BE2C (cell line): ENCODE data around the gene APOB.

ENCODE experiments used
- DNase-seq: peaks from one replicate; pipeline ENCODE4 v3.0.0-alpha.2; 2020
- H3K27me3 ChIP-seq: fragments of 250-450 bp; sonication (Bioruptor Pico); 2 replicates; pipeline ENCODE4 v1.5.1; 2020; ENCODE audit warnings: mild to moderate bottlenecking
- H3K36me3 ChIP-seq: fragments of 250-450 bp; sonication (Bioruptor Pico); 2 replicates; pipeline ENCODE4 v1.5.1; 2020; ENCODE audit warnings: mild to moderate bottlenecking
- H3K4me1 ChIP-seq: fragments of 250-450 bp; sonication (Bioruptor Pico); 2 replicates; pipeline ENCODE4 v1.5.1; 2020
- H3K4me3 ChIP-seq: 2 replicates; pipeline ENCODE4 v1.5.1; 2011; ENCODE audit warnings: low read depth, low read length
- H3K9me3 ChIP-seq: fragments of 250-450 bp; sonication (Bioruptor Pico); 2 replicates; pipeline ENCODE4 v1.5.1; 2020
- CTCF ChIP-seq: IDR thresholded peaks from 2 replicates; pipeline ENCODE4 v1.5.1; 2012; ENCODE audit warnings: mild to moderate bottlenecking, low read depth, low read length

APOB gene

GRCh38 chr2:21010813-21011439 lies 32.9 kb downstream of the APOB start:
- no peak for DNase-seq

GRCh38 chr2:21009662-21010225 lies 34.1 kb downstream of the APOB start:
- H3K9me3 ChIP-seq: no peaks in the 10 kb centered on the region
- no peaks in the 10 kb centered on the region for H3K4me1 ChIP-seq
- TF ChIP-seq CTCF: no peak
- no peak for DNase-seq
- H3K27me3 ChIP-seq: peaks cover 5% of the 10 kb centered on the region; the same call in 1 of the 2 replicates
- no peak overlapping the region for H3K4me3 ChIP-seq
- H3K36me3 ChIP-seq: no peaks in the 10 kb centered on the region

More at GRCh38 chr2:21010813-21011439, 32.9 kb downstream of the APOB start:
- no peaks in the 10 kb centered on the region for H3K9me3 ChIP-seq
- no peaks in the 10 kb centered on the region; the same call in 1 of the 2 replicates for H3K27me3 ChIP-seq
- no peak for TF ChIP-seq CTCF
- H3K4me1 ChIP-seq: no peaks in the 10 kb centered on the region
- no peaks in the 10 kb centered on the region for H3K36me3 ChIP-seq
- no peak overlapping the region for H3K4me3 ChIP-seq

- Histone ChIP-seq H3K4me3 (no peak overlapping the region), H3K9me3 (no peaks in the 10 kb centered on the region), H3K4me1 (no peaks in the 10 kb centered on the region), H3K27me3 (peaks cover 9% of the 10 kb centered on the region; the same call in 1 of the 2 replicates), H3K36me3 (no peaks in the 10 kb centered on the region)
- no peak for TF ChIP-seq CTCF
- DNase-seq: no peak
These were observed 34.8 kb downstream of the APOB start for GRCh38 chr2:21008790-21009661.

- no peaks in the 10 kb centered on the region for H3K36me3 ChIP-seq
- no peak overlapping the region for H3K4me3 ChIP-seq
- no peaks in the 10 kb centered on the region for H3K4me1 ChIP-seq
- no peak for DNase-seq
- peaks cover 9% of the 10 kb centered on the region; the same call in 1 of the 2 replicates for H3K27me3 ChIP-seq
- TF ChIP-seq CTCF: no peak
- H3K9me3 ChIP-seq: no peaks in the 10 kb centered on the region
These were observed 35.7 kb downstream of the APOB start for GRCh38 chr2:21008014-21008789.

- Histone ChIP-seq H3K27me3 (peaks cover 9% of the 10 kb centered on the region; the same call in 1 of the 2 replicates), H3K4me1 (no peaks in the 10 kb centered on the region), H3K4me3 (no peak overlapping the region), H3K9me3 (no peaks in the 10 kb centered on the region), H3K36me3 (no peaks in the 10 kb centered on the region)
- DNase-seq: no peak
- TF ChIP-seq CTCF: no peak
These were observed 36.5 kb downstream of the APOB start for GRCh38 chr2:21007129-21008013.
